Neural progenitor cell (in vitro differentiated cells): Measurements from ENCODE around the gene PPM1D.

Source experiments
- CTCF ChIP-seq: fragments of 200-600 bp; sonication (generic); IDR thresholded peaks from 2 replicates; pipeline ENCODE4 v1.5.1; 2017; ENCODE audit warnings: antibody characterized with exemption, mild to moderate bottlenecking
- EZH2 ChIP-seq: fragments of 200-600 bp; sonication (generic); IDR thresholded peaks from 2 replicates; pipeline ENCODE4 v1.6.1; 2017; ENCODE audit warnings: antibody characterized with exemption, mild to moderate bottlenecking, moderate library complexity
- EZH2phosphoT487 ChIP-seq: fragments of 200-600 bp; sonication (generic); IDR thresholded peaks from 2 replicates; pipeline ENCODE4 v1.6.1; 2017; ENCODE audit warnings: antibody characterized with exemption

- TF ChIP-seq CTCF: no peak
- no peak for TF ChIP-seq EZH2
- no peak for TF ChIP-seq EZH2phosphoT487
Observed at GRCh38 chr17:60639019-60639330, 39.0 kb downstream of the PPM1D start.
